Mesenchymal stem cell (in vitro differentiated cells and primary cell): Measurements from ENCODE around the gene TSFM.

Experiments used
- DNase-seq: peaks from one replicate; pipeline ENCODE4 v3.0.0-alpha.2; 2013
- H2AFZ ChIP-seq: one replicate; pipeline ENCODE4 v1.6.1; 2013; ENCODE audit warnings: low read depth, mild to moderate bottlenecking, control low read depth, inconsistent platforms, low read length, moderate library complexity
- H2AK5ac ChIP-seq: 2 replicates; pipeline ENCODE4 v1.6.1; 2013; ENCODE audit warnings: low read length, moderate library complexity, mild to moderate bottlenecking, inconsistent platforms; ENCODE audit not compliant: severe bottlenecking
- H2BK120ac ChIP-seq: one replicate; pipeline ENCODE4 v1.6.1; 2013; ENCODE audit warnings: low read depth, mild to moderate bottlenecking, inconsistent platforms, low read length, moderate library complexity
- H2BK12ac ChIP-seq, 2 experiments: one replicate each; pipeline ENCODE4 v1.6.1; 2013; ENCODE audit warnings: inconsistent platforms in 2 of 2, low read length in 2 of 2, mild to moderate bottlenecking in 2 of 2, moderate library complexity in 2 of 2, control low read depth in 1 of 2
- H2BK15ac ChIP-seq: one replicate; pipeline ENCODE4 v1.6.1; 2013; ENCODE audit warnings: mild to moderate bottlenecking, low read depth, inconsistent platforms; ENCODE audit not compliant: poor library complexity, severe bottlenecking
- H2BK5ac ChIP-seq: 2 replicates; pipeline ENCODE4 v1.6.1; 2013; ENCODE audit warnings: low read depth, mild to moderate bottlenecking, low read length, control low read depth, inconsistent platforms; ENCODE audit not compliant: poor library complexity, severe bottlenecking
- H3K14ac ChIP-seq, 2 experiments: one replicate each; pipeline ENCODE4 v1.6.1; 2013; ENCODE audit warnings: inconsistent platforms in 2 of 2, low read length in 2 of 2, control low read depth in 1 of 2, mild to moderate bottlenecking in 1 of 2, moderate library complexity in 1 of 2
- H3K18ac ChIP-seq, 2 experiments: one replicate each; pipeline ENCODE4 v1.6.1; 2013; ENCODE audit warnings: inconsistent platforms in 2 of 2, low read length in 2 of 2, control low read depth in 1 of 2, low read depth in 1 of 2, mild to moderate bottlenecking in 1 of 2
- H3K23ac ChIP-seq, 2 experiments: one replicate each; pipeline ENCODE4 v1.6.1; 2013; ENCODE audit warnings: inconsistent platforms in 2 of 2, low read length in 2 of 2, mild to moderate bottlenecking in 2 of 2, moderate library complexity in 2 of 2, control low read depth in 1 of 2
- H3K27ac ChIP-seq: 2 replicates; pipeline ENCODE4 v1.5.1; 2013; ENCODE audit warnings: mild to moderate bottlenecking, moderate library complexity, low read length, control low read depth, inconsistent platforms; ENCODE audit not compliant: poor library complexity, severe bottlenecking
- H3K27me3 ChIP-seq, 2 experiments: 2 replicates each; pipeline versions ENCODE4 v1.6.1 to v1.7.0; 2013; ENCODE audit warnings: low read length in 2 of 2, mild to moderate bottlenecking in 2 of 2, moderate library complexity in 2 of 2, control low read depth in 1 of 2, inconsistent platforms in 1 of 2; ENCODE audit not compliant: control insufficient read depth in 1 of 2, insufficient read depth in 1 of 2
- H3K36me3 ChIP-seq, 2 experiments: 2 replicates each; pipeline versions ENCODE4 v1.6.1 to v1.7.0; 2013; ENCODE audit warnings: low read length in 2 of 2, control low read depth in 1 of 2, inconsistent platforms in 1 of 2, low read depth in 1 of 2, mild to moderate bottlenecking in 1 of 2; ENCODE audit not compliant: insufficient read depth in 2 of 2, control insufficient read depth in 1 of 2
- H3K4ac ChIP-seq, 2 experiments: one replicate each; pipeline ENCODE4 v1.6.1; 2013; ENCODE audit warnings: inconsistent platforms in 2 of 2, low read length in 2 of 2, mild to moderate bottlenecking in 2 of 2, moderate library complexity in 2 of 2, control low read depth in 1 of 2, low read depth in 1 of 2
- H3K4me1 ChIP-seq: 2 replicates; pipeline ENCODE4 v1.6.1; 2013; ENCODE audit warnings: low read depth, low read length, control low read depth; ENCODE audit not compliant: control insufficient read depth, insufficient read depth
- H3K4me2 ChIP-seq: 2 replicates; pipeline ENCODE4 v1.6.1; 2013; ENCODE audit warnings: low read length, mild to moderate bottlenecking, inconsistent platforms; ENCODE audit not compliant: poor library complexity, severe bottlenecking
- H3K4me3 ChIP-seq, 2 experiments: 2 replicates each; pipeline versions ENCODE4 v1.5.1 to v1.7.0; 2013; ENCODE audit warnings: low read length in 2 of 2, mild to moderate bottlenecking in 2 of 2, control low read depth in 1 of 2, low read depth in 1 of 2; ENCODE audit not compliant: insufficient read depth in 1 of 2
- H3K79me1 ChIP-seq: replicated peaks from 2 replicates; pipeline ENCODE4 v1.6.1; 2013; ENCODE audit warnings: mild to moderate bottlenecking, control low read depth, low read length, inconsistent platforms; ENCODE audit not compliant: poor library complexity, severe bottlenecking
- H3K9ac ChIP-seq: 2 replicates; pipeline ENCODE4 v1.7.0; 2013; ENCODE audit warnings: mild to moderate bottlenecking, low read length, moderate library complexity
- H3K9me3 ChIP-seq: 2 replicates; pipeline ENCODE4 v1.7.0; 2013; ENCODE audit warnings: mild to moderate bottlenecking, low read length; ENCODE audit not compliant: control insufficient read depth
- H4K8ac ChIP-seq: one replicate; pipeline ENCODE4 v1.6.1; 2013; ENCODE audit warnings: inconsistent platforms, mild to moderate bottlenecking, low read length, moderate library complexity
- H4K91ac ChIP-seq: one replicate; pipeline ENCODE4 v1.6.1; 2013; ENCODE audit warnings: mild to moderate bottlenecking, low read length, inconsistent platforms
- WGBS: methylation state at CpG from one replicate; pipeline ENCODE4 v1.1.7; 2013; ENCODE audit warnings: mixed read lengths; 5-methylcytosine and 5-hydroxymethylcytosine counted together

TSFM gene

GRCh38 chr12:57796996-57797395, 14.4 kb downstream of the TSFM start:
- Histone ChIP-seq H4K91ac (no peak overlapping the region), H3K18ac (no peak overlapping the region), H3K79me1 (peaks cover 5% of the 10 kb centered on the region), H3K9me3 (no peaks in the 10 kb centered on the region), H3K4me3 (no peak overlapping the region), H3K4ac (no peak overlapping the region), H3K27me3 (no peaks in the 10 kb centered on the region), H3K14ac (no peak overlapping the region), H3K9ac (peak overlapping the region; percentile 16), H2BK12ac (no peak overlapping the region), H2BK5ac (no peak overlapping the region), H2BK15ac (no peak overlapping the region), H2AFZ (no peak overlapping the region), H3K36me3 (peaks cover 25 to 75% of the 10 kb centered on the region in 2 experiments), H2BK120ac (no peak overlapping the region), H3K4me2 (no peak overlapping the region), H3K4me1 (no peaks in the 10 kb centered on the region), H3K27ac (no peak overlapping the region), H4K8ac (no peak overlapping the region), H2AK5ac (no peak overlapping the region), H3K23ac (no peak overlapping the region)
- no peak for DNase-seq
- no CpG with 5 or more reads among the region's 1 CpG for WGBS

GRCh38 chr12:57797933-57798332, 15.3 kb downstream of the TSFM start:
- H3K27ac ChIP-seq = no peak overlapping the region
- no peak overlapping the region for H3K18ac ChIP-seq
- H3K36me3 ChIP-seq = peaks cover 25 to 75% of the 10 kb centered on the region in 2 experiments
- no peak overlapping the region for H3K14ac ChIP-seq
- no peak overlapping the region for H4K91ac ChIP-seq
- H3K4me2 ChIP-seq = no peak overlapping the region
- H2AFZ ChIP-seq = no peak overlapping the region
- H3K9ac ChIP-seq = no peak overlapping the region
- no peak overlapping the region for H2BK12ac ChIP-seq
- no peak overlapping the region for H2BK15ac ChIP-seq
- no peak for DNase-seq
- H2BK120ac ChIP-seq = no peak overlapping the region
- no peaks in the 10 kb centered on the region for H3K4me1 ChIP-seq
- H3K27me3 ChIP-seq = no peaks in the 10 kb centered on the region
- no peak overlapping the region for H3K23ac ChIP-seq
- no peaks in the 10 kb centered on the region for H3K9me3 ChIP-seq
- peaks cover 7% of the 10 kb centered on the region for H3K79me1 ChIP-seq
- no peak overlapping the region for H4K8ac ChIP-seq
- no peak overlapping the region for H2AK5ac ChIP-seq
- no peak overlapping the region for H3K4me3 ChIP-seq
- H2BK5ac ChIP-seq = no peak overlapping the region
- H3K4ac ChIP-seq = no peak overlapping the region
- WGBS = 100% methylated on average over 1 of the region's 1 CpG

- 100% methylated on average over 2 of the region's 3 CpGs for whole genome bisulfite sequencing
Measured at GRCh38 chr12:57800965-57801364, 18.4 kb downstream of the TSFM start.

GRCh38 chr12:57802607-57803006, 20.0 kb downstream of the TSFM start:
- H3K27me3 ChIP-seq = no peaks in the 10 kb centered on the region
- no peak overlapping the region for H4K8ac ChIP-seq
- no peak overlapping the region for H3K27ac ChIP-seq
- H4K91ac ChIP-seq = peak overlapping the region; percentile 47
- H3K14ac ChIP-seq = no peak overlapping the region
- no peak overlapping the region for H2AFZ ChIP-seq
- no peak for DNase-seq
- no peak overlapping the region for H2BK5ac ChIP-seq
- no peak overlapping the region for H3K18ac ChIP-seq
- peaks cover 4% of the 10 kb centered on the region for H3K79me1 ChIP-seq
- H2BK12ac ChIP-seq = no peak overlapping the region
- no peak overlapping the region for H2BK15ac ChIP-seq
- no peaks in the 10 kb centered on the region for H3K9me3 ChIP-seq
- H2AK5ac ChIP-seq = no peak overlapping the region
- no CpG with 5 or more reads among the region's 1 CpG for WGBS
- no peak overlapping the region for H3K9ac ChIP-seq
- no peak overlapping the region for H2BK120ac ChIP-seq
- H3K4me1 ChIP-seq = peaks cover 2% of the 10 kb centered on the region
- H3K4ac ChIP-seq = no peak overlapping the region
- peaks cover 22 to 82% of the 10 kb centered on the region in 2 experiments for H3K36me3 ChIP-seq
- no peak overlapping the region for H3K23ac ChIP-seq
- H3K4me3 ChIP-seq = no peak overlapping the region
- H3K4me2 ChIP-seq = no peak overlapping the region

More at GRCh38 chr12:57800965-57801364, 18.4 kb downstream of the TSFM start:
- Histone ChIP-seq H2BK12ac (no peak overlapping the region), H2BK15ac (no peak overlapping the region), H3K4me3 (no peak overlapping the region), H4K91ac (no peak overlapping the region), H2AK5ac (no peak overlapping the region), H3K4me2 (no peak overlapping the region), H3K23ac (no peak overlapping the region), H2BK5ac (no peak overlapping the region), H4K8ac (no peak overlapping the region), H3K27ac (no peak overlapping the region), H2AFZ (no peak overlapping the region), H3K4ac (no peak overlapping the region), H2BK120ac (no peak overlapping the region), H3K18ac (no peak overlapping the region), H3K9ac (peak overlapping the region; percentile 25), H3K9me3 (no peaks in the 10 kb centered on the region), H3K14ac (no peak overlapping the region), H3K79me1 (peaks cover 6% of the 10 kb centered on the region), H3K4me1 (peaks cover 2% of the 10 kb centered on the region), H3K27me3 (no peaks in the 10 kb centered on the region), H3K36me3 (peaks cover 17 to 82% of the 10 kb centered on the region in 2 experiments)
- DNase-seq = no peak
